GM18511 (cell line): ENCODE data around the gene MED13.
"Not testable (repeated sequence)": the region's sequence is repeated elsewhere in the genome, so short reads cannot be mapped to it uniquely, and the experiment has no call there.

Experiments
- ATAC-seq: cut with Tn5 transposase; IDR thresholded peaks from one replicate; pipeline ENCODE4 v1.9.1; 2021; ENCODE audit warnings: mild to moderate bottlenecking, moderate library complexity; ENCODE audit not compliant: unreplicated experiment

MED13 gene

DNA sequence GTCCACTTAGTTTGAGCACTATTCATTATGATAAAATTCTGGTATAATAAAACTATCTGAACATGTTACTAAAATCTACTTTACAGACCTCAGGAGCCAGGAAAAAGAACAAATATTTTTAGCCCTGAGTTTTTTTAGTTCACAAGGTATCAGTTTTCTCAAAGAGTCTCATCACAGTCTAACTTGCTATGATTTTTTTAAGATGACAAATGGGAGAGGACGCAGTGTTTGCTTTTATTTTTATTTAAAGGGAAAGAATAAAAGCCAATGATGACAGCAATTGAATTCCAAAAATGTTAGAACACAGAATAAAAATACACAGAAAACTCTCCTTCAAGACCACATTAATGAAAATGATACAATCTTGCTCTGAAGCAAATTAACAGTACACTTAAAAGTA lies 7.4 kb downstream of the MED13 start:
- ATAC-seq: no peak

DNA sequence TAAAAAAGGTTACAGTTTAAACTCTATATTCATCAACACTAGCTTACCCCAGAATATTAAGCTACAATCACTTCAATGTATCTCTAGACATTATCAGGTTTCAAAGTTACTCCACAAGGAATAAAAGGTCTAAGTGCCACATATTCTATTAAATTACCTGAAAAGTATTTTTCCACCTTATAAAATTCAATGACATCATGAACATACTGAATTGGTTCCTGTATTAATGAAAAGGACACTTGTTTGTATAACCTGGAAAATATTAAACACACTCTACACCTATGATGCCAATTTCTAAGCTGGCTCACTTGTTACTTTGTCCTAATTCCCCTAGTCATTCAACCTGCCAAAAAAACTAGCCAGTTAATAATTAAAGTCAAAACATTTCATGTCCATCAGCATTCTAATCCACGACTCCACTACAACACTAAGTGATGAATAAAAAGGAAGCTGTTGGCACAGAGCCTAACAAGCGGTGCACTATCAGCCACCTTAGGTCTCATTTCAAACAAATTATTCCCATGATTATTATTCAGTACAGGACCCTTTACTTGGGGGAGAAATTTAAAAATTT lies 12.2 kb downstream of the MED13 start:
- no peak for ATAC-seq

DNA sequence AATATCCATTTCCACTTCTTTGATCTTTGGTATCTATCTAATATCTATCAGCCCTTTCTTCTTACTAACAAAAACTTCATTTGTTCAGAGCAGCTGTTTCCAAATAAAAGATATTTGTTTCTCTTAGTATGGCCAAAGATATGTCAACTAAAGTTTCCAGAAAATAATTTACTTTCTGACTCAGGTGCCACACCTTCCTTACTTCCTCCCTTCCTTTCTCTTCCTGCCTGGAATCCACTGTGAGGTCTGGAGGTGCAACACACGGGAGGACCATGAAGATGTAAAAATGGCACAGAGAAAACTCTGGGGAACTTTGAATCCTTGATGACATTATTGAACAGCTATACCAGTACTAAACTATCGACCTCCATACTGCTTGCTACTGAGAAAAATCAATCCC lies 14.0 kb downstream of the MED13 start:
- no peak for ATAC-seq

DNA sequence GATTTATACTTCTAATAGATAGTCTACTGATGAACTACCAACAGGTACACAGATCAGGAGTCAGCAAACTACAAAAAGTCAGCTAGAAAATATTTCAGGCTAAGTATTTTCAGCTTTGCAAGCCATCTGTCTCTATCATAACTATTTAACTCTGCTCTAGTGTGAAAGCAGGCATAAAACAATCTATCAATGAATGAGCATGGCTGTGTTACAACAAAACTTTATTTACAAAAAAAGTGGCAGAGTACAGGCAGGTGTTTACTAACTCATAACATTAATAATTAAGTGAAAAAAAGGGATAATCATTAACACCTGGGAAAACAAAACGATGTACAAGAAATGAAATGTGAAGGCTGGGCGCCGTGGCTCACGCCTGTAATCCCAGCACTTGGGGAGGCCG lies 15.8 kb downstream of the MED13 start:
- ATAC-seq: no peak

DNA sequence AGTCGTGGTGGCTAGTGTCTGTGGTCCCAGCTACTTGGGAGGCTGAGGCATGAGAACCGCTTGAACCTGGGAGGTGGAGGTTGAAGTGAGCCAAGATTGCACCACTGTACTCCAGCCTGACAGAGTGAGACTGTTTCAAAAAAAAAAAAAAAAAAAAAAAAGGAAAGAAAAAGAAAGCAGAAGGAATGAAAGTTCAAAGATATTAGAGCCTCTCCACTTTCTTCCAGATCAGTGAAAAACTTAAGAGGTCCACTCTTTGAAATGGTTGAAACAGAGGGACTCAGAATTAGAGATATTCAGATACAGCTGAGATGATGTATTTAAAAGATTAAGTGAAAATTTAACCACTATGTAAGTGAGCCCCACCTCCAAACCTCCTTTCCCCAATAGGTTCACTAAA lies 16.8 kb downstream of the MED13 start:
- ATAC-seq: no peak

DNA sequence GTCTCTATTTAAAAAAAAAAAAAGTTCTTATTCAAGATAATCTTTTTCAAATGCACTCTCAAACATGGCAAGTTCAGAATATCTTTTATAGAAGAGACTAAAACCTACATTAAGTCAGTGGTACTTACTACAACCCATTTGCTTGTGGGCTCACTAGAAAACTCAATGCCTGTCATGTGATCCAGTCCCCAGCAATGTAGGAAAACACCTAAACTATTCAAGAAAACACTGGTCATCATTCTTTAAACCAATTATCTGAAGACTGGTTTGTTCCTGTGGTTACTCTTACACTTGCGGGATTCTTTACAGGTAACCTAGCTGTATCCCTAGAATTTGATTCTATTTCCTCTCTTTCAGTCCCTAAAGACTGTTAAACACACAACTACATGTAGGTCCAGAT lies 19.6 kb downstream of the MED13 start:
- no peak for ATAC-seq

DNA sequence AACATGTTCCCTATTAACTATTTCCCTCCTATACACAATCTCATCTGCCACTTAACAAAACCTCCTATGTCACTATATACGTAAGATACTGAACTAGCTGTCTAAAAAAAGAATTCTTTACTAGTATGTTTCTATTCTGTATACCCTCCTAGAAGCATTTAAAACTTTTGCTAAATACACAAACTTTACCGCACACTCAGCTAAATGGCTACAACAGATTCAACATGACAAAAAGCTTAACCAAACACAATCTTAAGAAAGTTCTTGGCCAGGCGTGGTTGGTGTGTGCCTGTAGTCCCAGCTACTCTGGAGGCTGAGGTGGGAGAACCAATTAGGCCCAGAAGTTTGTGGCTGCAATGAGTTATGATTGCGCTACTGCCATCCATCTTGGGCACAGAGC lies 20.0 kb downstream of the MED13 start:
- no peak for ATAC-seq

DNA sequence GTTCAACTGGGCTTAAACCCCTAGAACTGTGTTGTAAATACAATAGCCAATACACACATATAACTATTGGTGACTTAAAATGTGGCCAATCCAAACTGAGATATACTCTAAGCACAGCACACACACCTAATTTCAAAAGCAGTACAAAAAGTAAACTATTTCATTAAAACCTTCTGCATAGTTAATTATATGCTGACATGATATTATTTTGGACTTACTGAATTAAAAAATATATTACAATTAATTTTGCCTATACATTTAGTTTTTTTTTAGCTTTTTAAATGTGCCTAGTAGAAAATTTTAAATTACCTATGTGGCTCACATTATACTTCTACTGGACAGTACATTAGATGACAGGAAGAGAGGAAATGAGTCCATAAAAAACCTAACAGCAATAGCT lies 21.5 kb downstream of the MED13 start:
- ATAC-seq: no peak

DNA sequence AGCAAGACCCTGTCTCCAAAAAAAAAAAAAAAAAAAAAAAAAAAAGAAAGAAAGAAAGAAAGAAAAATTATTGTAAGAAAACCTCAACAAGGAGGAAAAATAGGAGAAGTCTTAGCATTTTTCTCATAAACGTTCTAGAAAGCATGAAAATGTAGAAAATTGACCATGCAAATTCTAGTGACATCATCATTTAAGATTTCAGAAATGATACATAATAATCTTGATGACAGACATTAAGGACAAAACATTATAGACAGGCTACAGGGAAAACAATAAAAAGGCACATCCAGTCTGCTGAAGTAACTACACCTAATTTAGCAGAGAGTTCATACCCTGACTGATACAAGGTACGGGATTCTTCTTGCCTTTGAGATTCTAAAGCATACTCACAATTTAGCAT lies 21.9 kb downstream of the MED13 start:
- no peak for ATAC-seq

DNA sequence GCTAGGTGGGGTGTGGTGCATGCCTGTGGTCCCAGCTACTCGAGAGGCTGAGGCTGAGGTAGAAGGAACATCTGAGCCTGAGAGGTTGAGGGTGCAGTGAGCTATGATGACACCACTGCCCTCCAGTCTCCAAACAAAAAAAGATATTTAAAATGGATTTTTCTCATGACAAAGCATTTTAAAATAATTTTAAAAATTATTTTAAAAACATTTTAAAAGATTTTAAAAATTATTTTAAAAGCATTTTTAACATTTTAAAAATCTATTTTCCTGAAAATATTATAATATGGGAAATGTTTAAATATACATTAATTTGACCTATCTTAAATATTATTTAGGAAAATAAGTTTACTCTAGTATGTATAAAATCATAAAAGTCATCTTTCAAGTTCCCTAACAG lies 26.8 kb downstream of the MED13 start:
- no peak for ATAC-seq

DNA sequence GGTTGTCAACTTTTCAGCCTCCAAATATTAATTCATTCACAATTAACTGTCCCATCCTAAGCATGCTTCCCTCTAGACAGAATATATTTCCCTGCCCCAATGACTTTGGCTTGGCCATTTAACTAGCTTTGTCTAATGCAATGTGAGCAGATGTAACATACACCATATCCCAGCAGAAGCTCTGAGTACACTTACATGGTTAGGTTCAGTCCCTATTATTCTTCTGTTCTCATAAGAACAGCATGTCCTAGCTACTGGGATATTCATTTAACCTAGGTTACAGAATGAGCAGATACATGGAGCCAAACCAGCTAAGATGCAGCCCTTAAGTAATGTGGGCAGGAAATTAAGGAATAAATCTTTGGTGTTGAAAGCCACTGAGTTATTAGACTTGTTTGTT lies 31.8 kb downstream of the MED13 start:
- ATAC-seq: no peak

DNA sequence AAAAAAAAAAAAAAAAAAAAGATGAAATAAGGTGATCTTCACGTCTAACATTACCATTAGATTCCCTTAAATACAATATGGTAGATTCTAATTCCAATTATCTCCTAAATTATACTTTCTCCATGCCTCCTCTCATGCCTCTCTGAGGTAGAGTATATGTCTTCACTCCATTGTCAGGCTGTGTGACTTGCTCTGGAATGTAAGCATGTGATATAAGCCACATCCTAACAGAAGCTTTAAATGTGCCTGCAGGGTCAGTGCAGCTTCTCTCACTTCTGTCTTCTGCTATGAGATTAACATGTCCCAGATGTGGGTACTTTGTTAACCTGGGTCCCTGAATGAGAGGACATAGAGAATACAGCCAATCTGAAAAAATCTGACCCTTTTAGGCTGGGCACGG lies 32.6 kb downstream of the MED13 start:
- no peak for ATAC-seq

DNA sequence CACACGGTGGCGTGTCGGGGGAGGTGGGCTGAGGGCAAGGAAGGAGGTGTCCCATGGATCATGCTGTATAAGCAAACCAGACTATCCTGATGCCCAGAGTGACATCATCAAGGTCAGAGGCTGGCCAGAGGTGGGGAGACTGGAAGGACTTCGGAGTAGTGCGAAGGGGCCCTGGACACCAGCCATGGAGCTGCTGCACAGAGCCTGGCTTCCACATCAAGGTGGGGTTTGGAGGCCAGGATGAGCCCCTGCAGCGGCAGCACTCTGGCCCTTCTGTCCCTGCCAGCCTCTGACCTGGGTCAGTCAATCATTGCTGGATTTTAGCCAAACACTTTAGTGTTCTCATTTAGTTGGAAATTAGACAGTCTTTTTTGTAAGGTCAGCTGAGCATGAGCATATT lies 34.8 kb downstream of the MED13 start:
- ATAC-seq: no peak

DNA sequence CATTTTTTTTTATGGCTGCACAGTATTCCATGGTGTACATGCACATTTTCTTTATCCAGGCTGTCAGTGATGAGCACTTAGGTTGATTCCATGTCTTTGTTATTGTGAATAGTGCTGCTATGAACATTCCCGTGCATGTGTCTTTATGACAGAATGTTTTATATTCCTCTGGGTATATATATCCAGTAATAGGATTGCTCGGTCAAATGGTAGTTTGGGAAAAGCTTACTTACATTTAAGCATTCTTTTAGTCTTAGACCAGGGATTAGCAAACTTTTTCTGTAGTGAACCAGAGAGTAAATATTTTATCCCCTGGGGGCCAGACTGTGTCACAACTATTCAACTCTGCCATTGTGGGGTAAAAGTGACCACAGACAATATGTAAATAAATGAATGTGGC lies 40.2 kb downstream of the MED13 start:
- no peak for ATAC-seq

DNA sequence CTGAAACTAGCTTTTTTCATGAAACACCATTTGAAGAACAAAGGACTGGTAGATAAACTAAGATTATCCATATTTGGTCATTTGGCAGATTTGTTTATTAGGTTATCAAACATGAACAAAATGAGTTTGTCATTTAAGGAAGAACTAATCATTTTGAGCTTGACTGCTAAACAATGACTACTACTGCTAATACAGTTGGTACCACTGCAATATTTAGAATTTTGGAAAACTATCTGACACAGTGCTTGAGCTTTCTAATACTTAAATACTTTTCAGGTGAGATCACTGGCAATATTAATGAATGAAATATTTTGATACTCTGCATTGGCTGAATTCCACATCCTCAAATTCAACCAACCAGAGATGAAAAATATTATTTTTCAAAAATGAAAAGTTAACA lies 47.2 kb downstream of the MED13 start:
- ATAC-seq: no peak

DNA sequence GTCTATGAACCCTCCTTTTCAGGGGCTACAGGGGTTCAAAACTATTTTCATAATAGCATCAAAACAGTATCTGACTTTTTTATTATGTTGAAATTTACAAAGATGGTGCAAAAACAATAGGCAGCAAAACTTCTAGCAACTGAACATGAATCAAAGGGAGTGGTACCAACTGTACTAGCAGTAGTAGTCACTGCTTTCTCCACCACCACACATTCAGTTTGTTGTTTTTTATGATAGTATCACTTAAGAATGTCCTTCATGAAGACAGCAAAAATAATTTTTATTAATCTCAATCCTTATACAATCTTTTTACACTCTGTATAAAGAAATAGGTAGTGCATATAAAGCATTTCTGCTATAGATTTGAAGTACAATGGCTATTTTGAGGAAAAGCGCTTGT lies 47.6 kb downstream of the MED13 start:
- ATAC-seq: no peak

DNA sequence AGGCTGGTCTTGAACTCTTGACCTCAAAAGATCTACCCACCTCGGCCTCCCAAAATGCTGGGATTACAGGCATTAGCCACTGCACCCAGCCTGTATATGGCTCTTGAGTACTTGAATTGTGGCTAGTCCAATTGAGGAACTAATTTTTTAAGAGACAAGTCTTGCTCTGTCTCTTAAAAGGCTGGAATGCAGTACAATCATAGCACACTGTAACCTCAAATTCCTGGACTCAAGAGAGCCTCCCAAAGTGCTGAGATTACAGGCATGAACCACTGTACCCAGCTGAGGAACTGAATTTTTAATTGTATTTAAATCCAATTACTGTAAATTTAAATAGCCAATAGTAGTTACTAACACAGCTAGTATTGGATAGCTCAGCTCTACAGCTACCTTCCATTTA lies 50.6 kb downstream of the MED13 start:
- no peak for ATAC-seq

DNA sequence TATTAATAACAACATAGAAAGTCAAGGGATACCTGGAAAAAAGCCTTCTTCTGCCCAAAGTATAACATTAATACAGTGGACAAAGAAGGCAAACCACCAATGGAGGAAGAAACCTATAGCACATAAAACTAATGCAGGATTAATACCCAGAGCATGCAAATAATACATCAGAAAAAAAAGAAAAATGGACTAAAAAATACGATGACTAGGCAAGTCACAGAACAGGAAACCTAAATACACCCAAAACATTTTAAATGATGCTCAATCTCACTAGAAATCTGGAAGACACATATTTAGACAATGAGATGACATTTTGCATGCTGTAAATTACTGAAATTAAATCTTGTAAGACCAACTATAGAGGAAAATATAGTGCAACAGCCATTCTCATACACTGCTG lies 55.9 kb downstream of the MED13 start:
- ATAC-seq: no peak

DNA sequence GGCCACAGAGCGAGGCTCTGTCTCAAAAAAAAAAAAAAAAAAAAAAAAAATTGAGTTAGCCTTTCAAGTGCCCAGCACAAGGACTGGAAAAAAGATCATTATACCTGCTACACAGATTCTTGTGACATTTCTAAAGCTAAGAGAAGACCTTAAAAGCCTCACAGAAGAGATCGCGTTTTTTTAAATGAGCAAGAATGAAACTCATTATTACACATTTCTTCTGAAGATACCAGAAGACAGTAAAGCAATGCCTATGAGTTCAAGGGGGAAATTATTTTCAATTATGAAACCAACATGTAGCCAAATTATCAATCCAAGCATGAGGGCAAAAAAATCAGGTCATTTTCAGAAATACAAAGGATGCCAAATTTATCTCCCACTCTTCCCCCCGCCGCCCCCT lies 56.8 kb downstream of the MED13 start:
- ATAC-seq: no peak

DNA sequence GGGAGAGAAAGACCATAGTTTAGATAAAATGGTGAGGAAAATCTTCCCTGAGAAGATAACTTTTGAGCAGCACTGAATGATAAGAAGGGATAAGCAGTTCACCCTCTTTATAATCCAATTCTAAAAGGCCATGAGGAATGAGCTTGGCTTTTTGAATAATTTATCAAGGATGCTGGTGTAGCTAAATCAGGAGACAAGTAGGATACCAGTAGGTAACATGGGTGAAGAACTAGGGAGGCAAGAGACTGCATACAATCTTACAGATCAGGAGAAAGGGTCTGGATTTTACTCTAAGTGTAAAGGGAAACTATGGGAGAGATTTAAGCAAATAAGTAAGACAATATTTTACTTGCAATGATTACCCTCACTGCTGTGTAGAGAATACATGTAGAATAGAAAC lies 60.7 kb downstream of the MED13 start:
- ATAC-seq: no peak

DNA sequence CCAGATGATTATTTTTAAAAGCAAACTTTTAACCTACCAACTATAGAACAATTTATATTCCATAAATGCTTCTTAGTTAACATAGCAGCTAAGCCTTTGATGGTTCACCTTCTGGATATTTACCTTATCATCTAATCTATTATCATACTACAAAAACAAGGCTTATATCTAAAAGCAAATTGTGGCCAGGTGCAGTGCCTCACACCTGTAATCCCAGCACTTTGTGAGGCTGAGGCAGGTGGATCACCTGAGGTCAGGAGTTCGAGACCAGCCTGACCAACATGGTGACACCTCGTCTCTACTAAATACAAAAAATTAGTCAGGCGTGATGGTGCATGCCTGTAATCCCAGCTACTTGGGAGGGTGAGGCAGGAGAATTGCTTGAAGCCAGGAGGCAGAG lies 61.9 kb downstream of the MED13 start:
- ATAC-seq: not testable (repeated sequence)

DNA sequence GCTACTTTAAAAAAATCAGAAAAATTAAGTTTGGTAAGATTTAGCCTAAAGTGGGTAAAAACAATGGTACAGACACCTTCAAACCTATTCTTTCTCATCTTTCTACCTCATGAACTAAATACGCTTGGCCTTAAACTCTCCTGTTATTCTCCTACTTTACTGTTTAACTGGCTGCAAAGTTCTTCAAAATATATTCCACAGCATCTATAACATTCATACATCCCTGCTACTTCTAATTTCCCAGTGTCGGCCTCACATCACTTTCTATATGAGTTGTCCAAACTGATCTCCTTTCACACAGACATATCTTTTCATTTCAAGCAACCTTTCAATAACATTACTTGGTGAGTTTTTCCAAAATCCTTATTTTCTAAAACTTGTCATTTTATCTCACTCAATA lies 64.0 kb downstream of the MED13 start:
- ATAC-seq: no peak

DNA sequence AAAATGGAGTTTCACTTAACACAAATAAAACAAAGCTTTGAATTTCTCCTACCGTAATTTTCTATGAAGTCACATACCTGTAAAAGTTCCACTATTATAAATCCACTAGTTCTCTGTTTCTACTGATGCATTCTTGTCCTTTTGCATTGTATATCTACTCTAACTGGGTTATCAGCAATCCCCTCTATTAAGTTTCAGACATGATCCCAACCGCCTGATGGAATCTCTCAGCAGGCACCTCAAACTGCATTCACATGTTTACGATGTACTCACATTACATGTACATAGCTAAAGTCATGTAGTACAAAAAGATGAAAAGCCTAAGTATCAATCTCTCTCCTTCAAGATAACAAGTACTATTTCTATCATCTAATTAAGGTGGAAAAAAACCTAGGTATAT lies 64.9 kb downstream of the MED13 start:
- ATAC-seq: no peak

DNA sequence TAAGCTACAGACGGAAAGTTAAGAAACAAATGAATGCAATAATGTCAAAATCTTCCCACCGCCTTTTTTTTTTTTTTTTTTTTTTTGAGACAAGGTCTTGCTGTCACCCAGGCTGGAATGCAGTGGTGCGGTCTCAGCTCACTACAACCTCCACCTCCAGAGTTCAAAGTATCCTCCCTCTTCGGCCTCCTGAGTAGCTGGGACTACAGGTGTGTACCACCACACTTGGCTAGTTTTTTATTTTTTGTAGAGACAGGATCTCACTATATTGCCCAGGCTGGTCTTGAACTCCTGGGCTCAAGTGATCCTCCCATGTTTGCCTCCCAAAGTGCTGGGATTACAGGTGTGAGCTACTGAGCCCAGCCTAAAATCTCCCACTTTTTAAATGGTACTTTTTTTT lies 66.5 kb downstream of the MED13 start:
- not testable (repeated sequence) for ATAC-seq
